ENCODE results near the gene CMSS1.

Gene CMSS1

GRCh38 chr3:99817437-99818240 is at the start of gene CMSS1:
CMSS1 (plus strand) TSS chr3:99817862.
- peak; percentile 96 for DNase-seq

GRCh38 chr3:99768126-99768525 is 49.5 kb upstream of the CMSS1 start:
- no peak for DNase-seq

GRCh38 chr3:99768808-99769501 is 48.7 kb upstream of the CMSS1 start:
- DNase-seq, result no peak

GRCh38 chr3:99772171-99772570 is 45.5 kb upstream of the CMSS1 start:
- DNase-seq, result no peak

- DNase-seq, result no peak
Measured at GRCh38 chr3:99772671-99773070, 45.0 kb upstream of the CMSS1 start.

GRCh38 chr3:99774467-99774866 is 43.2 kb upstream of the CMSS1 start:
- no peak for DNase-seq

- DNase-seq, result no peak
Measured at GRCh38 chr3:99776516-99777209, 41.0 kb upstream of the CMSS1 start.

- DNase-seq, result no peak
Measured at GRCh38 chr3:99777210-99777549, 40.5 kb upstream of the CMSS1 start.

GRCh38 chr3:99777708-99778107 is 40.0 kb upstream of the CMSS1 start:
- DNase-seq, result no peak

- DNase-seq, result no peak
Measured at GRCh38 chr3:99780749-99781148, 36.9 kb upstream of the CMSS1 start.

- DNase-seq, result no peak
Measured at GRCh38 chr3:99781761-99782160, 35.9 kb upstream of the CMSS1 start.

GRCh38 chr3:99783011-99783573 is 34.6 kb upstream of the CMSS1 start:
- DNase-seq, result no peak

GRCh38 chr3:99789011-99789721 is 28.5 kb upstream of the CMSS1 start:
- peak; percentile 13 for DNase-seq

GRCh38 chr3:99794485-99794884 is 23.2 kb upstream of the CMSS1 start:
- DNase-seq, result no peak

GRCh38 chr3:99795573-99795972 is 22.1 kb upstream of the CMSS1 start:
- DNase-seq, result no peak

GRCh38 chr3:99799422-99799821 is 18.2 kb upstream of the CMSS1 start:
- DNase-seq, result no peak

- DNase-seq, result no peak
Measured at GRCh38 chr3:99803297-99803696, 14.4 kb upstream of the CMSS1 start.

- DNase-seq, result no peak
Measured at GRCh38 chr3:99805160-99805559, 12.5 kb upstream of the CMSS1 start.

- peak; percentile 59 for DNase-seq
Measured at GRCh38 chr3:99808163-99808794, 9.4 kb upstream of the CMSS1 start.

GRCh38 chr3:99809565-99809964 is 8.1 kb upstream of the CMSS1 start:
- DNase-seq, result no peak

- no peak for DNase-seq
Measured at GRCh38 chr3:99810403-99810802, 7.3 kb upstream of the CMSS1 start.

GRCh38 chr3:99817047-99817436 is 620 bp upstream of the CMSS1 start:
- peak; percentile 7 for DNase-seq
